Measurements from ENCODE around the gene FASLG. TPM values are rescaled to one million over a fixed set of nuclear protein-coding genes. Genes with fewer than 3 reads are reported as not detected.
"Not testable (repeated sequence)": the region's sequence is repeated elsewhere in the genome, so short reads cannot be mapped to it uniquely, and the experiment has no call there.

Gene FASLG
- total and polyA plus RNA-seq, 2 experiments from 2014 or later, result not detected

DNA sequence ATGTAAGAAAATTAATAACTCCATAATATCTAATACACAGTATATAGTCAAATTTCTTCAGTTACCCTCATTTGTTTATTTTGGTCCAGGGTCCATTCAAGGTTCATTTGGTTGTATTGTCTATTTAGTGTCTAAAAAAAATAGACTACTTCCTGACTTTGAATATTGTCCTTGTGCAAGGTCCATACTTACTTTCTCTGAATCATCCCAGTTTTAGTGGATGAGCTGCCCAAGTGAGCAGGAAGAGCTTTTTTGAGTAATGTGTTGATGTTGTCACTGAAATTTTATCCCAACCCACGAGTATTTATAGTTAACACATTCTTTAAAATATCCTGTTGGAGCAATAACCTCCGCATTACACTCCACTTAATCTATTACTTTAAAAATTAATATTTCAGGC lies 45.6 kb upstream of the FASLG start:
- Histone ChIP-seq H3K4me1 (ENCODE audit: insufficient read depth) (peaks cover under 1% of the 10 kb centered on the region), H3K79me2 (no peaks in the 10 kb centered on the region), H3K9me2 (replicated peaks; ENCODE audit: insufficient read depth) (no peaks in the 10 kb centered on the region), H3K36me3 (replicated peaks; ENCODE audit: insufficient read depth, low read depth) (no peaks in the 10 kb centered on the region), H2AFZ (no peak overlapping the region), H3K9me3 (ENCODE audit: low read depth) (no peaks in the 10 kb centered on the region), H3K27ac (no peak overlapping the region), H3K4me2 (no peak overlapping the region), H4K20me1 (ENCODE audit: insufficient read depth, poor library complexity, severe bottlenecking) (no peaks in the 10 kb centered on the region), H3K27me3 (no peaks in the 10 kb centered on the region), H3K4me3 (no peak overlapping the region)
- DNase-seq (ENCODE audit: low spot score), result no peak
- WGBS (ENCODE audit: low lambda C conversion rate, missing lambda C conversion rate), result 96% methylated on average over 2 of the region's 2 CpGs
- TF ChIP-seq EZH2phosphoT487 (IDR thresholded peaks at IDR 0.05; ENCODE audit: low read depth, severe bottlenecking, unreplicated experiment), result no peak
- no peak for TF ChIP-seq EZH2 (IDR thresholded peaks at IDR 0.05; ENCODE audit: borderline replicate concordance)
- TF ChIP-seq, protein P1, sequence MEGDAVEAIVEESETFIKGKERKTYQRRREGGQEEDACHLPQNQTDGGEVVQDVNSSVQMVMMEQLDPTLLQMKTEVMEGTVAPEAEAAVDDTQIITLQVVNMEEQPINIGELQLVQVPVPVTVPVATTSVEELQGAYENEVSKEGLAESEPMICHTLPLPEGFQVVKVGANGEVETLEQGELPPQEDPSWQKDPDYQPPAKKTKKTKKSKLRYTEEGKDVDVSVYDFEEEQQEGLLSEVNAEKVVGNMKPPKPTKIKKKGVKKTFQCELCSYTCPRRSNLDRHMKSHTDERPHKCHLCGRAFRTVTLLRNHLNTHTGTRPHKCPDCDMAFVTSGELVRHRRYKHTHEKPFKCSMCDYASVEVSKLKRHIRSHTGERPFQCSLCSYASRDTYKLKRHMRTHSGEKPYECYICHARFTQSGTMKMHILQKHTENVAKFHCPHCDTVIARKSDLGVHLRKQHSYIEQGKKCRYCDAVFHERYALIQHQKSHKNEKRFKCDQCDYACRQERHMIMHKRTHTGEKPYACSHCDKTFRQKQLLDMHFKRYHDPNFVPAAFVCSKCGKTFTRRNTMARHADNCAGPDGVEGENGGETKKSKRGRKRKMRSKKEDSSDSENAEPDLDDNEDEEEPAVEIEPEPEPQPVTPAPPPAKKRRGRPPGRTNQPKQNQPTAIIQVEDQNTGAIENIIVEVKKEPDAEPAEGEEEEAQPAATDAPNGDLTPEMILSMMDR (IDR thresholded peaks at IDR 0.05; ENCODE audit: poor library complexity), result no peak

DNA sequence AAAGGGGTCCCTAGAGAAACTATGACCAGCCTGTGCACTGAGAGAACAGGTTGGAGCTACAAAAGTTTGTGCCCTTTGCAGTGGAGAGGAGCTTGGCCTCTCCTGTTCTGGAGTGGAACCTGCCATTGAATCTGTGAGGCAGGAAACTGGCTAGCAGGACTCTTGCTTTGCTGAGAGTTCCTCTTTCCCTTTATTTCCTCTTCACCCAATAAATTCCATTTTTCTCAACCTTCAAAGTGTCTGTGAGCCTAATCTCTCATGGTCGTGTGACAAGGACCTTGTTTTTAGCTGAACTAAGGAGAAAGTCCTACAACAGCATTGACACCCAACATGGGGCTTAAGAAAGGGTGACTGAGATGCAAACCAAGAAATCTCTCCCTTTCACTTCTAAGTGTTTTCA lies 42.7 kb upstream of the FASLG start:
- H3K4me3 ChIP-seq, result no peak overlapping the region
- no peak overlapping the region for H3K4me2 ChIP-seq
- TF ChIP-seq EZH2phosphoT487 (IDR thresholded peaks at IDR 0.05; ENCODE audit: low read depth, severe bottlenecking, unreplicated experiment) (no peak), EZH2 (IDR thresholded peaks at IDR 0.05; ENCODE audit: borderline replicate concordance) (no peak)
- TF ChIP-seq, protein P1 (IDR thresholded peaks at IDR 0.05; ENCODE audit: poor library complexity), result no peak
- H4K20me1 ChIP-seq (ENCODE audit: insufficient read depth, poor library complexity, severe bottlenecking), result no peaks in the 10 kb centered on the region
- H3K27ac ChIP-seq, result no peak overlapping the region
- H2AFZ ChIP-seq, result no peak overlapping the region
- no peaks in the 10 kb centered on the region for H3K27me3 ChIP-seq
- no peaks in the 10 kb centered on the region for H3K9me3 ChIP-seq (ENCODE audit: low read depth)
- no peaks in the 10 kb centered on the region for H3K9me2 ChIP-seq (replicated peaks; ENCODE audit: insufficient read depth)
- H3K4me1 ChIP-seq (ENCODE audit: insufficient read depth), result no peaks in the 10 kb centered on the region
- no peaks in the 10 kb centered on the region for H3K79me2 ChIP-seq
- no peak for DNase-seq (ENCODE audit: low spot score)
- H3K36me3 ChIP-seq (replicated peaks; ENCODE audit: insufficient read depth, low read depth), result no peaks in the 10 kb centered on the region
- 65% methylated on average over 1 of the region's 1 CpG for WGBS (ENCODE audit: low lambda C conversion rate, missing lambda C conversion rate)

DNA sequence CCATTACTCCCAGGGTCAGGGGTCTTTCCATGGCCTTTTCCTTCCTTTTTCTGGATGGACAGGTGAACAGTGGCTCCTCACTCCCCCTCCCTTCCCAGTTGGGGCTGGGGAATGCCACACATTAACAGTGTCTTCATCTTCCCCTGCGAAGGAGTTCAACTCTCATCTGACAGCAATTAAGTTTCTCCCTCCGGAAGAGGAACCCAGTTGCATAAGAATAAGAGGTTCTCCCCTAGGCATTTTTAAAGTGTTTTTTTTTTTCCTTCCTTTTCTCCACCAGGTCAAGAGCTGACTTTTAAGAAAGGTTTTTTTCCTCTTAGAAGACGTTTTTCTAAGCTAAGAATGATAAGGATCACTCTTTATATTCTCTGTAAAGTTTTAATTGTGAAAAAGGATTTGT lies 42.3 kb upstream of the FASLG start:
- Histone ChIP-seq H2AFZ (no peak overlapping the region), H3K9me3 (ENCODE audit: low read depth) (no peaks in the 10 kb centered on the region), H4K20me1 (ENCODE audit: insufficient read depth, poor library complexity, severe bottlenecking) (no peaks in the 10 kb centered on the region), H3K27ac (no peak overlapping the region), H3K4me3 (no peak overlapping the region), H3K4me1 (ENCODE audit: insufficient read depth) (no peaks in the 10 kb centered on the region), H3K4me2 (no peak overlapping the region), H3K36me3 (replicated peaks; ENCODE audit: insufficient read depth, low read depth) (no peaks in the 10 kb centered on the region), H3K79me2 (no peaks in the 10 kb centered on the region), H3K9me2 (replicated peaks; ENCODE audit: insufficient read depth) (no peaks in the 10 kb centered on the region), H3K27me3 (no peaks in the 10 kb centered on the region)
- DNase-seq (ENCODE audit: low spot score), result no peak
- 35% methylated on average over 3 of the region's 3 CpGs for WGBS (ENCODE audit: low lambda C conversion rate, missing lambda C conversion rate)
- TF ChIP-seq EZH2 (IDR thresholded peaks at IDR 0.05; ENCODE audit: borderline replicate concordance), result no peak
- no peak for TF ChIP-seq EZH2phosphoT487 (IDR thresholded peaks at IDR 0.05; ENCODE audit: low read depth, severe bottlenecking, unreplicated experiment)
- TF ChIP-seq, protein P1 (IDR thresholded peaks at IDR 0.05; ENCODE audit: poor library complexity), result no peak

DNA sequence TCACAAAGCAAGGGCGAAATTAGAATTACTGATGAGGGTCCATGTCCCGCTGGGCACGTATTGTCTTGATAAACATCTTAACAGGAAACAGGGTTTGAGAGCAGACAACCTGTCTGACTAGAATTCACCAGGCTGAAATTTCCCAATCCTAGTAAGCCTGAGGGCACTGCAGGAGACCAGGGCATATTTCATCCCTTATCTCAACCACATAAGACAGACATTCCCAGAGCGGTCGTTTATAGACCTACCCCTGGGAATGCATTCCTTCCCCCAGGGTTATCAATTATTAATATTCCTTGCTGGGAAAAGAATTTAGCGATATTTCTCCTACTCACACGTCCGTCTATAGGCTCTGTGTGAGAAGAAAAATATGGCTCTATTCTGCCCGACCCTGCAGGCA lies 38.3 kb upstream of the FASLG start:
- not testable (repeated sequence) for H3K27ac ChIP-seq; H3K79me2 ChIP-seq; H3K4me2 ChIP-seq; H4K20me1 ChIP-seq (ENCODE audit: insufficient read depth, poor library complexity, severe bottlenecking); H2AFZ ChIP-seq; H3K9me3 ChIP-seq (ENCODE audit: low read depth); DNase-seq (ENCODE audit: low spot score); H3K4me3 ChIP-seq; H3K4me1 ChIP-seq (ENCODE audit: insufficient read depth); H3K9me2 ChIP-seq (replicated peaks; ENCODE audit: insufficient read depth); H3K27me3 ChIP-seq; H3K36me3 ChIP-seq (replicated peaks; ENCODE audit: insufficient read depth, low read depth)
- 83% methylated on average over 9 of the region's 9 CpGs for WGBS (ENCODE audit: low lambda C conversion rate, missing lambda C conversion rate)

Data from hepatocyte (in vitro differentiated cells).